Osteoblast (primary cell): ENCODE results near the gene MEF2C. TPM values are rescaled to one million over a fixed set of nuclear protein-coding genes. Genes with fewer than 3 reads are reported as not detected.

Experiments used
- DNase-seq: peaks from one replicate; pipeline ENCODE4 v3.0.0; 2011; ENCODE audit warnings: low spot score, mixed read lengths; ENCODE audit not compliant: insufficient read length; ENCODE audit errors: missing footprints
- H2AFZ ChIP-seq: 2 replicates; pipeline ENCODE4 v1.6.0; 2011; ENCODE audit warnings: mild to moderate bottlenecking, low read length
- H3K27ac ChIP-seq: 2 replicates; pipeline ENCODE4 v1.5.1; 2011; ENCODE audit warnings: mild to moderate bottlenecking, low read depth, low read length, moderate library complexity
- H3K27me3 ChIP-seq: 2 replicates; pipeline ENCODE4 v1.6.0; 2012; ENCODE audit warnings: mild to moderate bottlenecking, control low read depth, inconsistent platforms, low read length, moderate library complexity; ENCODE audit not compliant: insufficient read depth
- H3K36me3 ChIP-seq: 2 replicates; pipeline ENCODE4 v1.5.1; 2011; ENCODE audit warnings: mild to moderate bottlenecking, low read length, control low read depth, moderate library complexity; ENCODE audit not compliant: insufficient read depth
- H3K4me1 ChIP-seq: 2 replicates; pipeline ENCODE4 v1.5.1; 2011; ENCODE audit warnings: mild to moderate bottlenecking, low read length, control low read depth, moderate library complexity; ENCODE audit not compliant: insufficient read depth
- H3K4me2 ChIP-seq: 2 replicates; pipeline ENCODE4 v1.6.0; 2011; ENCODE audit warnings: mild to moderate bottlenecking, low read length; ENCODE audit not compliant: insufficient read depth
- H3K4me3 ChIP-seq: fragments of 200-600 bp; sonication (generic); 3 replicates; pipeline ENCODE4 v1.5.1; 2012; ENCODE audit warnings: mild to moderate bottlenecking, low read length, inconsistent platforms; ENCODE audit not compliant: insufficient read depth
- H3K79me2 ChIP-seq: 2 replicates; pipeline ENCODE4 v1.6.0; 2012; ENCODE audit warnings: mild to moderate bottlenecking, low read length, control low read depth, inconsistent platforms; ENCODE audit not compliant: insufficient read depth
- H3K9me3 ChIP-seq: 2 replicates; pipeline ENCODE4 v1.5.1; 2011; ENCODE audit warnings: low read depth, low read length, control low read depth
- H4K20me1 ChIP-seq: 2 replicates; pipeline ENCODE4 v1.6.0; 2012; ENCODE audit warnings: mild to moderate bottlenecking, low read length, control low read depth; ENCODE audit not compliant: insufficient read depth
- CTCF ChIP-seq: IDR thresholded peaks from 2 replicates; pipeline ENCODE4 v1.5.1; 2011; ENCODE audit warnings: mild to moderate bottlenecking, low read depth, low read length, moderate library complexity; ENCODE audit errors: extremely low read depth
- total RNA-seq: library from RNA; depleted of rRNA; stranded (reverse); fragments of >200 nt; gene quantifications from 2 replicates; pipeline ENCODE4 v1.2.3, GENCODE V29; 2012

The MEF2C gene
- total RNA-seq, 1 donor = 13.4 TPM

- Histone ChIP-seq H3K4me3 (no peak overlapping the region), H3K4me2 (peak overlapping the region; percentile 31), H4K20me1 (no peaks in the 10 kb centered on the region), H3K79me2 (peaks cover 8% of the 10 kb centered on the region), H3K27ac (no peak overlapping the region), H3K36me3 (no peaks in the 10 kb centered on the region), H3K4me1 (no peaks in the 10 kb centered on the region), H2AFZ (no peak overlapping the region), H3K27me3 (no peaks in the 10 kb centered on the region), H3K9me3 (no peaks in the 10 kb centered on the region)
- no peak for TF ChIP-seq CTCF
- DNase-seq = no peak
Measured at GRCh38 chr5:88868468-88869068, 14.4 kb downstream of the MEF2C start.

GRCh38 chr5:88867638-88868037 is 15.3 kb downstream of the MEF2C start:
- Histone ChIP-seq H2AFZ (no peak overlapping the region), H3K27ac (no peak overlapping the region), H3K4me3 (no peak overlapping the region), H4K20me1 (no peaks in the 10 kb centered on the region), H3K4me2 (no peak overlapping the region), H3K9me3 (no peaks in the 10 kb centered on the region), H3K79me2 (peaks cover 2% of the 10 kb centered on the region), H3K27me3 (no peaks in the 10 kb centered on the region), H3K4me1 (no peaks in the 10 kb centered on the region), H3K36me3 (no peaks in the 10 kb centered on the region)
- no peak for TF ChIP-seq CTCF
- DNase-seq = no peak

- no peaks in the 10 kb centered on the region for H3K9me3 ChIP-seq
- H3K4me2 ChIP-seq = no peak overlapping the region
- no peaks in the 10 kb centered on the region for H3K27me3 ChIP-seq
- TF ChIP-seq CTCF = no peak
- H4K20me1 ChIP-seq = no peaks in the 10 kb centered on the region
- H3K36me3 ChIP-seq = no peaks in the 10 kb centered on the region
- H2AFZ ChIP-seq = no peak overlapping the region
- DNase-seq = no peak
- no peak overlapping the region for H3K4me3 ChIP-seq
- H3K4me1 ChIP-seq = peaks cover 10% of the 10 kb centered on the region
- H3K27ac ChIP-seq = no peak overlapping the region
- H3K79me2 ChIP-seq = peaks cover 2% of the 10 kb centered on the region
Measured at GRCh38 chr5:88863523-88863922, 19.5 kb downstream of the MEF2C start.

- Histone ChIP-seq H3K79me2 (no peaks in the 10 kb centered on the region), H3K9me3 (no peaks in the 10 kb centered on the region), H3K36me3 (no peaks in the 10 kb centered on the region), H3K4me1 (peaks cover 10% of the 10 kb centered on the region), H3K27me3 (no peaks in the 10 kb centered on the region), H3K4me3 (no peak overlapping the region), H4K20me1 (no peaks in the 10 kb centered on the region), H3K27ac (no peak overlapping the region), H2AFZ (no peak overlapping the region), H3K4me2 (no peak overlapping the region)
- DNase-seq = no peak
- TF ChIP-seq CTCF = no peak
Measured at GRCh38 chr5:88862547-88863175, 20.3 kb downstream of the MEF2C start.
